Upper lobe of right lung (tissue), 1 donor: Measurements from ENCODE around the gene FAM204A. TPM values are rescaled to one million over a fixed set of nuclear protein-coding genes. Genes with fewer than 3 reads are reported as not detected.

Experiments used
- ATAC-seq: fragments of 200-7000 bp; cut with Tn5 transposase; one replicate; pipeline ENCODE4 v1.9.1; 2020; ENCODE audit warnings: mild to moderate bottlenecking, moderate library complexity
- DNase-seq: peaks from one replicate; pipeline ENCODE4 v3.0.0-alpha.2; 2020
- H3K27ac ChIP-seq: fragments of 200-600 bp; one replicate; pipeline ENCODE4 v1.8.0; 2022
- H3K27me3 ChIP-seq: fragments of 200-600 bp; one replicate; pipeline ENCODE4 v1.8.0; 2022; ENCODE audit warnings: mild to moderate bottlenecking
- H3K36me3 ChIP-seq: fragments of 200-600 bp; one replicate; pipeline ENCODE4 v1.8.0; 2022
- H3K4me1 ChIP-seq: fragments of 200-600 bp; one replicate; pipeline ENCODE4 v1.8.0; 2022
- H3K4me3 ChIP-seq: fragments of 200-600 bp; one replicate; pipeline ENCODE4 v1.8.0; 2022; ENCODE audit warnings: mild to moderate bottlenecking
- H3K9me3 ChIP-seq: fragments of 200-600 bp; one replicate; pipeline ENCODE4 v1.8.0; 2022
- intact Hi-C: fragments of 100-400 bp; cut with DNase I; formaldehyde crosslinking; loops from one replicate; pipeline ENCODE4 v1.11.0; 2022
- total RNA-seq: library from RNA; stranded (reverse); fragmentation: NEBNext Ultra II Directional; extraction: Animal tissue kit (Norgen Biotek cat#: 25700); gene quantifications from one replicate; pipeline ENCODE4 v1.2.1, GENCODE V29; 2021
- TF ChIP-seq, protein P1 (sequence below): fragments of 200-600 bp; IDR thresholded peaks from one replicate; pipeline ENCODE4 v1.8.0; 2022; ENCODE audit warnings: antibody characterized with exemption
- donor health status: DM: no; HTN: yes; CAD: no; lungs with severe emphysema.

The FAM204A gene
- total RNA-seq, 1 donor from 2014 or later = 51.0 TPM

DNA sequence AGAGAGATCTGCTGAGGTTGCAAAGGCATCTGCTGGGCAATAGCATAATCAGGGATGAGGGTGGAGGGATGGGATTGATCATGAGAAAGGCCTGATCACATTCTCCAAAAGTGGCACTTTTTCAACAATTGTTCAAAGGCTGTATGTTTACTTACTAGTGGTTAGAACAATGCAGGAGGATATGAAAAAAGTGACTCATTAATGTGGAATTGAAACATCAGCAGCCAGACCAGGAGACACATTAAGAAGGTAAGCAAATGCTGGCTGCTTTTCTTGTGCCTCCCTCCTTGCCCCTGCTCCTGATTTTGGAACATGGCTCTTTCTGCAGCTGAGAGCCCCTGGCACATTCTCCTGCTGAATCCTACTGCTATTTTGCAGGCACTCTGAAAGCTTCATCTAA is 63.5 kb downstream of the FAM204A start:
- DNase-seq = no peak
- intact Hi-C loops = no loop called here
- no peaks in the 10 kb centered on the region for H3K36me3 ChIP-seq
- no peaks in the 10 kb centered on the region for H3K4me1 ChIP-seq
- H3K27ac ChIP-seq = no peak overlapping the region
- TF ChIP-seq, protein P1, sequence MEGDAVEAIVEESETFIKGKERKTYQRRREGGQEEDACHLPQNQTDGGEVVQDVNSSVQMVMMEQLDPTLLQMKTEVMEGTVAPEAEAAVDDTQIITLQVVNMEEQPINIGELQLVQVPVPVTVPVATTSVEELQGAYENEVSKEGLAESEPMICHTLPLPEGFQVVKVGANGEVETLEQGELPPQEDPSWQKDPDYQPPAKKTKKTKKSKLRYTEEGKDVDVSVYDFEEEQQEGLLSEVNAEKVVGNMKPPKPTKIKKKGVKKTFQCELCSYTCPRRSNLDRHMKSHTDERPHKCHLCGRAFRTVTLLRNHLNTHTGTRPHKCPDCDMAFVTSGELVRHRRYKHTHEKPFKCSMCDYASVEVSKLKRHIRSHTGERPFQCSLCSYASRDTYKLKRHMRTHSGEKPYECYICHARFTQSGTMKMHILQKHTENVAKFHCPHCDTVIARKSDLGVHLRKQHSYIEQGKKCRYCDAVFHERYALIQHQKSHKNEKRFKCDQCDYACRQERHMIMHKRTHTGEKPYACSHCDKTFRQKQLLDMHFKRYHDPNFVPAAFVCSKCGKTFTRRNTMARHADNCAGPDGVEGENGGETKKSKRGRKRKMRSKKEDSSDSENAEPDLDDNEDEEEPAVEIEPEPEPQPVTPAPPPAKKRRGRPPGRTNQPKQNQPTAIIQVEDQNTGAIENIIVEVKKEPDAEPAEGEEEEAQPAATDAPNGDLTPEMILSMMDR = no peak
- H3K27me3 ChIP-seq = peaks cover 3% of the 10 kb centered on the region
- H3K4me3 ChIP-seq = no peak overlapping the region
- no peak for ATAC-seq
- no peaks in the 10 kb centered on the region for H3K9me3 ChIP-seq

DNA sequence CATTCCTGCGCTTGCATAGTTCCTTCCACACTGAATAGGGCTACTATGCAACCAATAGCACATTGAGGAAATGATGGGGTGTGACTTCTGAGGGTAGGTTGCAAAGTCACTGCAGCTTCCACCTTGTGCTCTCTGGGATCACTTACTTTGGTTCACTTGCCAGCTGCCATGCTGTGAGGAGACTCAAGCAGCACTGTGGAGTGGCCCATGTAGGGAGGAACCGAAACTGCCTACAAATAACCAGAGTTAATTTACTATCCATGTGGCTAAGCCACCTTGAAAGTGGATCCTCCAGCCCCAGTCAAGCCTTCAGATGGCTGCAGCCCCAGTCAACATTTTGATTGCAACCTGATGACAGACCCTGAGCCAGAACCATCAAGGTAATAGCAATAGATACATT is 64.3 kb downstream of the FAM204A start:
- intact Hi-C loops = no loop called here
- TF ChIP-seq, protein P1 = no peak
- no peaks in the 10 kb centered on the region for H3K4me1 ChIP-seq
- no peak for DNase-seq
- no peak for ATAC-seq
- H3K27me3 ChIP-seq = no peaks in the 10 kb centered on the region
- no peak overlapping the region for H3K4me3 ChIP-seq
- H3K27ac ChIP-seq = no peak overlapping the region
- no peaks in the 10 kb centered on the region for H3K9me3 ChIP-seq
- H3K36me3 ChIP-seq = no peaks in the 10 kb centered on the region

DNA sequence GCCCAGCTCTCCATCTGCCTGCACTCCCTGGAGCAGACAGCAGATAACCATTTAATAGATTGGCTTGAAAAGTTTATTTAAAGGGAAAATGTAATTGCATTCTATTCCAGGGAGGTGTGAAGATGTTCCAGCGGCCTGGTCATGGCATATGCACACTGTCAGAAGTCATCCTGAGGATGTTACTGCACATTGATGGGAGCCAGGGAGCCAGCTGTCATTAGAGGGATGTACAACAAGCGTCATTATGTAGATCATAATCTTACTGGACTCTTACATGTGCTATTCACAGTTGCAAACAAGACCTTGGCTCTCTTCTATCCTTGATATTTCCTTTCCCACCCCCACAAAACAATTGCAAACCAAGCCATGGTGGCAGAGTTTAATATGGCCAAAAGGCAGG is 65.4 kb downstream of the FAM204A start:
- no peak for DNase-seq
- intact Hi-C loops = no loop called here
- no peaks in the 10 kb centered on the region for H3K36me3 ChIP-seq
- H3K9me3 ChIP-seq = no peaks in the 10 kb centered on the region
- ATAC-seq = no peak
- no peak overlapping the region for H3K4me3 ChIP-seq
- H3K27ac ChIP-seq = no peak overlapping the region
- TF ChIP-seq, protein P1 = no peak
- H3K4me1 ChIP-seq = no peaks in the 10 kb centered on the region
- no peaks in the 10 kb centered on the region for H3K27me3 ChIP-seq

DNA sequence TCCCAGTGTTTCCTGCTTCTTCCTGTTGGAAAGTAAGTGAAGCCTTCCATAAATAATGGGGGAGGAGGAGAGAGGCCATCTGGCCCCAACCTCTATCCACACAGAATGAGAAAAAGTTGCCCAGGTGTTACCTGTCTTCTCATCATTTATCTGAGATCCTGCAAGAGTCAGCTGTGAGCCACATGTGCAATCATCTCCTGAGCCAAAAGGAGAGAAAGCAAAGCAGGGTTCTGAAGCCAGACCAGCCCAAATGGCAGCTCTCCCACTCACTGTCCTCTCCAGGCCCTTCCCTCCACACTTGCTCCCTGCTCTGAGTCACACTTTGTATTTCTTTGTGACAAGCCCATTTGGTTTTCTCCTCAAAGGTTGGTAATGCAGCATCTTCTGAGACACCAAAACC is 65.9 kb downstream of the FAM204A start:
- Histone ChIP-seq H3K9me3 (no peaks in the 10 kb centered on the region), H3K36me3 (no peaks in the 10 kb centered on the region), H3K4me3 (no peak overlapping the region), H3K27ac (no peak overlapping the region), H3K4me1 (no peaks in the 10 kb centered on the region), H3K27me3 (no peaks in the 10 kb centered on the region)
- intact Hi-C loops = no loop called here
- DNase-seq = no peak
- ATAC-seq = no peak
- TF ChIP-seq, protein P1 = no peak

DNA sequence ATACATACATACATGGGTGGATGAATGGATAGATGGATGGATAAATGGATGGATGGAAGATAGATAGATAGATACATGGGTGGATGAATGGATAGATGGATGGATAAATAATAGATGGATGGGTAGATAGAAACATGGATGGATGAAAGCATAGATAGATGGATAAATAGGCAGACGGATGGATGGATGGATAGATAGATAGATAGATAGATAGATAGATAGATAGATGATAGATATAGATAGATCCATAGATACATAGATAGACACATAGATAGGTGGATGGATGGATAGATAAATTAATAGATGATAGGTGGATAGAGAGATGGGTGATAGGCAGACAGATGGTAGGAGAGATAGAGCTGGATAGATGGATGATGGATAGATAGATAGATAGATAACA is 68.5 kb downstream of the FAM204A start:
- DNase-seq (no peak), ATAC-seq (no peak)
- H3K4me1 ChIP-seq = no peaks in the 10 kb centered on the region
- intact Hi-C loops = no loop called here
- TF ChIP-seq, protein P1 = no peak
- no peak overlapping the region for H3K27ac ChIP-seq
- no peaks in the 10 kb centered on the region for H3K36me3 ChIP-seq
- no peak overlapping the region for H3K4me3 ChIP-seq
- H3K9me3 ChIP-seq = no peaks in the 10 kb centered on the region
- H3K27me3 ChIP-seq = no peaks in the 10 kb centered on the region

DNA sequence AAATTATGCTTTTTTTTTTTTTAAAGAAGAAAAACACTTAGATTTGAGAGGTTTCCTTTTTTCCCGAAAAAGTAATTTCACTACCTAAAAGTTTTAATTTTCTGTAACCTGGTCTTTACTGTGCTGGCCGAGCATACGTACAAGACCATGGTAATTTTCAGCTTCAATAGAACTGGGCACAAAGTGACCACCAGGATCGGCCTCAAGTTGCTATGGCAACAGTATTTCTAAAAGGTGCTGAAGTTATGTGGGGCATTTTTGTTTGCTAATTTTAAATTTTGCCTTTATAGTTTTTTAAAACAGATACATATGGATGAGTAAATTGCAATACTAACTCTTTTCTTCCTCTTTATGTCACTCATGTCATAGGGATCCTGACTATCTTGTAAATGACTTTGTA is 69.4 kb downstream of the FAM204A start:
- no peaks in the 10 kb centered on the region for H3K4me1 ChIP-seq
- TF ChIP-seq, protein P1 = no peak
- ATAC-seq (no peak), DNase-seq (no peak)
- H3K36me3 ChIP-seq = no peaks in the 10 kb centered on the region
- no peak overlapping the region for H3K4me3 ChIP-seq
- H3K9me3 ChIP-seq = no peaks in the 10 kb centered on the region
- H3K27ac ChIP-seq = no peak overlapping the region
- intact Hi-C loops = no loop called here
- no peaks in the 10 kb centered on the region for H3K27me3 ChIP-seq
